B cell (primary cell): ENCODE results near the gene CHKA.

Experiments
- EZH2 ChIP-seq: IDR thresholded peaks from 2 replicates; pipeline ENCODE4 v1.6.1; 2012; ENCODE audit warnings: borderline replicate concordance, low read depth, mild to moderate bottlenecking, moderate library complexity, low read length; ENCODE audit not compliant: insufficient read depth, poor library complexity, severe bottlenecking
- TF ChIP-seq, protein P1 (sequence below): fragments of 200-600 bp; IDR thresholded peaks from one replicate; pipeline ENCODE4 v1.8.0; 2022; ENCODE audit warnings: antibody characterized with exemption, mild to moderate bottlenecking

DNA sequence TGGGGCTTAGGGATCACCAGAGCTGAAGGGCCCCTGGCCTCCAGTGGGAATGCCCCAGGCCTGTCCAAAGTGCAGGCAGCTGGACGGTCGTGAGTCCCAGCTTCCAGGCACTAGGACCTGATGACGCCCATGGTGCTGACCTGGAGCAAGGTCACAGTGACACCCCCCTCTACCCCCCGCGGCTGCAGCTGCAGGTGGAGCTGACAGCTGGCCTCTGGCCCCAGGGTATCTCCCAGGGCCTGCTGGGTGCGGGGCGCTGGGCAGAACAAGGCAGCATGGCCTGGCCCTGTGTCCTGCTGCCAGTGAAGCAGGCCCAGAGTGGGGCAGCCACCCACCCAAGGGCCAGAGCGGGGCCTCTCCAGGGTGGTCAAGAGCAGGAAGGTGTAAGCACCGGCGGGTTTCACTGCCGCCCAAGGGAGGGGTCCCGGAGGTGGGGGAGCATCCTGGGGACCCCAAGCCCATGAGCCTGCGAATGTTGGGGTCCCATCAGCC, 82.9 kb downstream of the CHKA start:
- TF ChIP-seq, protein P1, sequence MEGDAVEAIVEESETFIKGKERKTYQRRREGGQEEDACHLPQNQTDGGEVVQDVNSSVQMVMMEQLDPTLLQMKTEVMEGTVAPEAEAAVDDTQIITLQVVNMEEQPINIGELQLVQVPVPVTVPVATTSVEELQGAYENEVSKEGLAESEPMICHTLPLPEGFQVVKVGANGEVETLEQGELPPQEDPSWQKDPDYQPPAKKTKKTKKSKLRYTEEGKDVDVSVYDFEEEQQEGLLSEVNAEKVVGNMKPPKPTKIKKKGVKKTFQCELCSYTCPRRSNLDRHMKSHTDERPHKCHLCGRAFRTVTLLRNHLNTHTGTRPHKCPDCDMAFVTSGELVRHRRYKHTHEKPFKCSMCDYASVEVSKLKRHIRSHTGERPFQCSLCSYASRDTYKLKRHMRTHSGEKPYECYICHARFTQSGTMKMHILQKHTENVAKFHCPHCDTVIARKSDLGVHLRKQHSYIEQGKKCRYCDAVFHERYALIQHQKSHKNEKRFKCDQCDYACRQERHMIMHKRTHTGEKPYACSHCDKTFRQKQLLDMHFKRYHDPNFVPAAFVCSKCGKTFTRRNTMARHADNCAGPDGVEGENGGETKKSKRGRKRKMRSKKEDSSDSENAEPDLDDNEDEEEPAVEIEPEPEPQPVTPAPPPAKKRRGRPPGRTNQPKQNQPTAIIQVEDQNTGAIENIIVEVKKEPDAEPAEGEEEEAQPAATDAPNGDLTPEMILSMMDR = no peak
- no peak for TF ChIP-seq EZH2
